Stimulated activated CD8-positive, alpha-beta memory T cell treated with anti-CD3 and anti-CD28 coated beads, Interleukin-12 subunit alpha, Interleukin-12 subunit beta, amount 100 ng/mL, for 1 hour (primary cell): ENCODE measurements around the gene C3orf85.

ENCODE experiments used
- DNase-seq: peaks from one replicate; pipeline ENCODE4 v3.0.0-alpha.2; 2020; ENCODE audit warnings: low read depth

Gene C3orf85

GRCh38 chr3:109152320-109152719 lies 15.8 kb downstream of the C3orf85 start:
- DNase-seq: no peak

GRCh38 chr3:109154979-109155378 lies 18.5 kb downstream of the C3orf85 start:
- no peak for DNase-seq

- DNase-seq: no peak
Measured at GRCh38 chr3:109155828-109156227, 19.3 kb downstream of the C3orf85 start.

GRCh38 chr3:109161487-109162123 lies 25.1 kb downstream of the C3orf85 start:
- DNase-seq: no peak

GRCh38 chr3:109165905-109166304 lies 29.4 kb downstream of the C3orf85 start:
- DNase-seq: no peak

GRCh38 chr3:109171479-109171878 lies 35.0 kb downstream of the C3orf85 start:
- no peak for DNase-seq

- no peak for DNase-seq
Measured at GRCh38 chr3:109175411-109175810, 38.9 kb downstream of the C3orf85 start.

- no peak for DNase-seq
Measured at GRCh38 chr3:109176726-109177125, 40.2 kb downstream of the C3orf85 start.

- DNase-seq: no peak
Measured at GRCh38 chr3:109177908-109178307, 41.4 kb downstream of the C3orf85 start.

GRCh38 chr3:109178708-109179107 lies 42.2 kb downstream of the C3orf85 start:
- no peak for DNase-seq

- no peak for DNase-seq
Measured at GRCh38 chr3:109184726-109185125, 48.2 kb downstream of the C3orf85 start.

- no peak for DNase-seq
Measured at GRCh38 chr3:109187390-109187789, 50.9 kb downstream of the C3orf85 start.

GRCh38 chr3:109188741-109189140 lies 52.2 kb downstream of the C3orf85 start:
- no peak for DNase-seq

GRCh38 chr3:109191421-109191820 lies 54.9 kb downstream of the C3orf85 start:
- no peak for DNase-seq

GRCh38 chr3:109195815-109196214 lies 59.3 kb downstream of the C3orf85 start:
- DNase-seq: no peak
